ENCODE results near the gene HNRNPM.

DNA sequence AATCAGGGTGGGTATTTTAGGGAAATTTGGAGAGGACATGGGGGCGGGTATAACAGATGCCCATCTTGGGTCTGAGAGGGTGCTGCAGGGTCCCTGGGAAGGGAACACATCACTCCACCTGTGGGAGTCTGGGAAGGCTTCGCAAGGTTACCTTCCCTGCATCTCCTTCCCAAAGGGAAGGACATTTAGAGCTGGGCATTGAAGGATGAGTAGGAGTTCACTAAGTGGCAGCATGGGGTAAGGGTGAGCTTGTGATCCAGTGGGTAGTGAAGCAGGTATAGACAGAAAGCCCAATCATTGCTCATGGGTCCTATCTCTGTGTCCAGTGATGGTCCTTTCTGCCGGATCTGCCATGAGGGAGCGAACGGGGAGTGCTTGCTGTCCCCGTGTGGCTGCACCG lies 18.5 kb upstream of the HNRNPM start:
- TF ChIP-seq, protein P1, sequence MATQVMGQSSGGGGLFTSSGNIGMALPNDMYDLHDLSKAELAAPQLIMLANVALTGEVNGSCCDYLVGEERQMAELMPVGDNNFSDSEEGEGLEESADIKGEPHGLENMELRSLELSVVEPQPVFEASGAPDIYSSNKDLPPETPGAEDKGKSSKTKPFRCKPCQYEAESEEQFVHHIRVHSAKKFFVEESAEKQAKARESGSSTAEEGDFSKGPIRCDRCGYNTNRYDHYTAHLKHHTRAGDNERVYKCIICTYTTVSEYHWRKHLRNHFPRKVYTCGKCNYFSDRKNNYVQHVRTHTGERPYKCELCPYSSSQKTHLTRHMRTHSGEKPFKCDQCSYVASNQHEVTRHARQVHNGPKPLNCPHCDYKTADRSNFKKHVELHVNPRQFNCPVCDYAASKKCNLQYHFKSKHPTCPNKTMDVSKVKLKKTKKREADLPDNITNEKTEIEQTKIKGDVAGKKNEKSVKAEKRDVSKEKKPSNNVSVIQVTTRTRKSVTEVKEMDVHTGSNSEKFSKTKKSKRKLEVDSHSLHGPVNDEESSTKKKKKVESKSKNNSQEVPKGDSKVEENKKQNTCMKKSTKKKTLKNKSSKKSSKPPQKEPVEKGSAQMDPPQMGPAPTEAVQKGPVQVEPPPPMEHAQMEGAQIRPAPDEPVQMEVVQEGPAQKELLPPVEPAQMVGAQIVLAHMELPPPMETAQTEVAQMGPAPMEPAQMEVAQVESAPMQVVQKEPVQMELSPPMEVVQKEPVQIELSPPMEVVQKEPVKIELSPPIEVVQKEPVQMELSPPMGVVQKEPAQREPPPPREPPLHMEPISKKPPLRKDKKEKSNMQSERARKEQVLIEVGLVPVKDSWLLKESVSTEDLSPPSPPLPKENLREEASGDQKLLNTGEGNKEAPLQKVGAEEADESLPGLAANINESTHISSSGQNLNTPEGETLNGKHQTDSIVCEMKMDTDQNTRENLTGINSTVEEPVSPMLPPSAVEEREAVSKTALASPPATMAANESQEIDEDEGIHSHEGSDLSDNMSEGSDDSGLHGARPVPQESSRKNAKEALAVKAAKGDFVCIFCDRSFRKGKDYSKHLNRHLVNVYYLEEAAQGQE (IDR thresholded peaks at IDR 0.05; ENCODE audit: low read depth) = no peak
- TF ChIP-seq ELF1 (IDR thresholded peaks at IDR 0.05; ENCODE audit: borderline replicate concordance, low read depth) (no peak), EZH2 (IDR thresholded peaks at IDR 0.05) (no peak), POLR2A (IDR thresholded peaks at IDR 0.05; ENCODE audit: borderline replicate concordance, extremely low read depth, insufficient read depth, insufficient read length) (no peak), TCF7L2 (IDR thresholded peaks at IDR 0.05; ENCODE audit: borderline replicate concordance, extremely low read depth, insufficient read depth, insufficient read length) (no peak), CEBPB (IDR thresholded peaks at IDR 0.05; ENCODE audit: low read depth) (no peak), YY1 (IDR thresholded peaks at IDR 0.05; ENCODE audit: extremely low read depth, insufficient replicate concordance, low read depth, low read length) (no peak), RAD21 (IDR thresholded peaks at IDR 0.05; ENCODE audit: low read depth) (no peak)
- TF ChIP-seq, protein P2, sequence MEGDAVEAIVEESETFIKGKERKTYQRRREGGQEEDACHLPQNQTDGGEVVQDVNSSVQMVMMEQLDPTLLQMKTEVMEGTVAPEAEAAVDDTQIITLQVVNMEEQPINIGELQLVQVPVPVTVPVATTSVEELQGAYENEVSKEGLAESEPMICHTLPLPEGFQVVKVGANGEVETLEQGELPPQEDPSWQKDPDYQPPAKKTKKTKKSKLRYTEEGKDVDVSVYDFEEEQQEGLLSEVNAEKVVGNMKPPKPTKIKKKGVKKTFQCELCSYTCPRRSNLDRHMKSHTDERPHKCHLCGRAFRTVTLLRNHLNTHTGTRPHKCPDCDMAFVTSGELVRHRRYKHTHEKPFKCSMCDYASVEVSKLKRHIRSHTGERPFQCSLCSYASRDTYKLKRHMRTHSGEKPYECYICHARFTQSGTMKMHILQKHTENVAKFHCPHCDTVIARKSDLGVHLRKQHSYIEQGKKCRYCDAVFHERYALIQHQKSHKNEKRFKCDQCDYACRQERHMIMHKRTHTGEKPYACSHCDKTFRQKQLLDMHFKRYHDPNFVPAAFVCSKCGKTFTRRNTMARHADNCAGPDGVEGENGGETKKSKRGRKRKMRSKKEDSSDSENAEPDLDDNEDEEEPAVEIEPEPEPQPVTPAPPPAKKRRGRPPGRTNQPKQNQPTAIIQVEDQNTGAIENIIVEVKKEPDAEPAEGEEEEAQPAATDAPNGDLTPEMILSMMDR (IDR thresholded peaks at IDR 0.05 in 2 of 3, conservative IDR thresholded peaks at IDR 0.05 in 1 of 3; ENCODE audit: borderline replicate concordance in 1 of 3, insufficient read depth in 1 of 3, low read depth in 2 of 3, low read length in 2 of 3) = no peak
- TF ChIP-seq, protein P3, sequence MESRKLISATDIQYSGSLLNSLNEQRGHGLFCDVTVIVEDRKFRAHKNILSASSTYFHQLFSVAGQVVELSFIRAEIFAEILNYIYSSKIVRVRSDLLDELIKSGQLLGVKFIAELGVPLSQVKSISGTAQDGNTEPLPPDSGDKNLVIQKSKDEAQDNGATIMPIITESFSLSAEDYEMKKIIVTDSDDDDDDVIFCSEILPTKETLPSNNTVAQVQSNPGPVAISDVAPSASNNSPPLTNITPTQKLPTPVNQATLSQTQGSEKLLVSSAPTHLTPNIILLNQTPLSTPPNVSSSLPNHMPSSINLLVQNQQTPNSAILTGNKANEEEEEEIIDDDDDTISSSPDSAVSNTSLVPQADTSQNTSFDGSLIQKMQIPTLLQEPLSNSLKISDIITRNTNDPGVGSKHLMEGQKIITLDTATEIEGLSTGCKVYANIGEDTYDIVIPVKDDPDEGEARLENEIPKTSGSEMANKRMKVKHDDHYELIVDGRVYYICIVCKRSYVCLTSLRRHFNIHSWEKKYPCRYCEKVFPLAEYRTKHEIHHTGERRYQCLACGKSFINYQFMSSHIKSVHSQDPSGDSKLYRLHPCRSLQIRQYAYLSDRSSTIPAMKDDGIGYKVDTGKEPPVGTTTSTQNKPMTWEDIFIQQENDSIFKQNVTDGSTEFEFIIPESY (IDR thresholded peaks at IDR 0.05; ENCODE audit: extremely low read depth, insufficient replicate concordance, low read length) = no peak

Measured in HCT116 (cell line).